ENCODE results near the gene SSR4. TPM values are rescaled to one million over a fixed set of nuclear protein-coding genes. Genes with fewer than 3 reads are reported as not detected.

The SSR4 gene
- total RNA-seq (2022; extraction: Qiagen RNA extraction): 383 to 440 TPM (median 400 TPM) in 5 replicates

DNA sequence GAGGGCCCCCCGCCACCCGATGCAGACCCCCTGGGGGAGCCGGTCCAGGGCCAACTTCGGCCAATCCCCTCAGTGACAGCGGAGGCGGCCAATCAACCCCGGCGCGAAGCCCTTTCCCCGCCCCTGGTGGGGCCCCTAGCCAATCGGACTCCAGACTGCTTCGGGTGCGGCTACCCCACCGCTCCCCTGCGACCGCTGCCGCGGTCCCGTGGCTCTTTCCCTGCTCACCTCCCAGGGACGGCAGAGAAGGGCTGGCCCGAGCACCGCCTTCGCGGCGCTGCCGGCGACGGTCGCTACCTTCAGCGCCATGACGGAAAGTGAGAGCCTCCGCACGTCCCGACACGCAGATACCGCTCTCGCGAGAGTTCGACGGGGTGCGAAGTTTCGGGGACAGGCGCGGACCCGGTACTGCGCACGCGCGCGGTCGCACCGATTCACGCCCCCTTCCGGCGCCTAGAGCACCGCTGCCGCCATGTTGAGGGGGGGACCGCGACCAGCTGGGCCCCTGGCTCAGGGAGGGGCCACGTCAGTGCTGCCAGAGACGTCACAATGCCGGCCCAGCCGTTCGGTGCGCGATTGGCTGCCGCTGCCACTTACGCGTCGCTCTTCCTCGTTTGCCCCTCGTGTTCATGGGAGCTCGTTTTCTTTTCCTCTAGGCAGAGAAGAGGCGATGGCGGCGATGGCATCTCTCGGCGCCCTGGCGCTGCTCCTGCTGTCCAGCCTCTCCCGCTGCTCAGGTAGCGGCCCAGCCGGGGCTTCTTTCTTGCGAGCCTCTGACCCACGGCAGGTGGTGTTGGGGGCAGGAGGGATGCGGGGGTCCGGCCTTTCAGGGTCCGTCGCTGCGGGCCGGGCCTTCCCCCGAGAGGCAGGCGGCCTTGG, at the start of gene SSR4, which contains the start of gene IDH3G:
TSS of gene SSR4 (plus strand) at position 651 of the 879 bp plus-strand sequence. CDS start at position 671, 20 bp downstream.
TSS of gene IDH3G (minus strand) at position 358 of the 879 bp plus-strand sequence. CDS start at position 309, 49 bp downstream.

DNA sequence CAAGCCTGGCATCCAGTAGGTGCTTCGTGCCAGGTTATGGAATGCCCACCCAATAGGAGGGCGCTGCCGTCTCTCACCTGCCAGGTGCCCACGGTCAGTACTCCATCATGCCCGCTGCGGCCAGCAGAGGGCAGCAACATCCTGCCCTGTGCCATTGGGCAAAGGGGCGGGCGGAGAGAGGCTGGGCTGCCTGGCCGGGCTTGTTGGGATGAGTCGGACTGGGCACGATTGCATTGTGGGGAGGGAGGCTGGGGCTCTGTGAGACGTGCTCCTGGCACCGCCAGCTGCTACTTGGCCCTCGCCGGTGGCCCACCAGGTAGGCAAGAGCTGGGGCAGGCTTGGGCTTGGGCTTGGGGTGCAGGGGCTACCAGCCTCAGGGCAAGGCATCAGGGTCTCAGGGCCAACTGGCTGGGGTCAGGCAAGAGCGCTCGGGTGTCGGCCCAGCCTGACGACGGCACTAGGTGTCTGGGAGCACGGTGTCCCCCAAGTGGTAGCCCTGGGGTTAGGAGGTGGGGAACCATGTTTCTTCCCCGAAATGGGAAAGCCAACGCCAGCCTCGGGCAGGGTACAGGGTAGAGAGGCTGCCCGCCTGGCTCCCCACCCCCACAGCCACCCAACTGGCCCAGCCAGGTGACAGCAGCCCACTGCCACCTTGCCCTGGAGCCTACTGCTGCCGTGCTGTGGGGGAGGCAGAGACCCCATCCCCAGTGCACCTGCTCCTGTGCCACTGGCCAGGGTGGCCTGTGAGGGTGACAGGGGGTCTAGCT, 30.3 kb upstream of the SSR4 start, which contains the start of gene PLXNB3:
TSS of gene PLXNB3 (plus strand) at position 261 of the 767 bp plus-strand sequence. CDS start 1,287 bp downstream, outside the sequence.

DNA sequence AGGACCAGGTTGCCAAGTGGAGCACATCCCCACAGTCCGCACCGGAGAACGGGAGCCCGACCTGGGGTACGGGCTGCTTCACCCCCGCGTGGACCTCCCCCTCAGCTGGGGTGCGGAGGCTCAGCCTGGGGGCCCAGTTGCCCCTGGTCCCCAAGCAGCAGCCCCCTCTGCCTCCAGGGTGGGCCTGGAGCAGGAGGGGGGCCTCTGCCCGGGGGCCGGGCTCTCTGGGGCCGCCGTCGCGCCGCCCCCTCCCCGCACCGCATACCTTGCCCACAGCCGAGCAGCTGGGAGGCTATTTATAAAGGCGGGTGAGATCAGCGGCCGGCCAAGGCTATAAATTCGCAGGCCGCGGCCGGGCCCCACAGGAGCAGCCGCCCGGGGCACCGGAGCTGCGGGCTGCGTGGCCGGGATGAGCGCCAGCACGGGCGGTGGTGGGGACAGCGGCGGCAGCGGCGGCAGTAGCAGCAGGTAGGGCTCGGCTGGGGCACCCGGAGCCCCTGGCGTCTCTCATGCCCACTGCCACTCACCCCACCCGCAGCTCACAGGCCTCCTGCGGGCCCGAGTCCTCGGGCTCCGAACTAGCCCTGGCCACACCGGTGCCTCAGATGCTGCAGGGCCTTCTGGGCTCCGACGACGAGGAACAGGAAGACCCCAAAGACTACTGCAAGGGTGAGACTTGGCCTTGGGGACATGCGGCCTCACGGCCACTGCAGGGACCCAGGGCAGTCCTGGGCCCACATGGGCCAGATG, 13.6 kb upstream of the SSR4 start, which contains the start of gene SRPK3:
TSS of gene SRPK3 (plus strand) at position 364 of the 750 bp plus-strand sequence. CDS start at position 410, 46 bp downstream.

DNA sequence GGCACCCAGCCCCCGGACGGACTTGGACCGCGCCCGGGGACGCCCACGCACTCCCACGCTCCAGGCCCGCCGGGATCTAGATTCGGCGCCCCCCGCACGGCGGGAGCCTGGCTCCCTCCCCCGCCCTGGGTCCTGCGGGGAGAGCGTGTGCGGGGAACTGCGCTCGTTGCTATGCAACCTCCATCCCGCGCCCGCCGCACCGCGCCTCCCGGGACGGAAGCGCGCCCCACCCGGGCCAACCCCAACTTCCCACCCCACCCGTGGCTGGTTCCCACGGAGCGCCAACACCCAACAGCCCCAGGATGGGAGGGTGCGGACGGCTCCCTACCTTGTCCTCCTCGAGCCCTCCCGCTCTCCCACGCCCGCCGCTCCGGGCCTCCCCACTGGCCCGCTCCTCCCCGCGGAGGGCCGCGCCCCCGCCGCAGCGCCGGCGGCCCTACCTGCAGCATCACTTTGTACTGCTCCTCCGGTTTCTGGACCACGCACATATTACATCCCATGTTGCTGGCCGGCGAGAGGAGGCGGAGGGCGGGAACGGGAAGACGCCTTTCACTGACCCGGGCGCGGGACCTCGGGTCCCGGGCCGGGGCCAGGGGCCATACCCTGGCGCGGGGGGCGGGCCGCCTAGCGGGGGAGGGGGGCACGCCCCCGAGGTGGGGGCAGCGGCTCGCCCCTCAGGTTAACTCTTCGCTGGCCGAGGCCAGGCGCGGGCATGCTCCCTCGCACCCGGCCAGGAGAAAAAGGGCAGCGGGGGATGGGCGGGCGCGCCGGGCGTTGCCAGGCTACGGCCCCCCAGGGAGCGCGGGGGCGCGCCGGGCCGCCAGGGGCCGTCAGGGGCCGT, 35.6 kb downstream of the SSR4 start, which contains the start of gene PDZD4:
TSS of gene PDZD4 (minus strand) at position 746 of the 841 bp plus-strand sequence. CDS start at position 500, 246 bp downstream.

Other genes starting within 250 kb of the SSR4 start
- 42.8 to 61.8 TPM (median 59.8 TPM) in 5 replicates for gene CCNQ, start 195.5 kb upstream of the SSR4 start, total RNA-seq (2022; extraction: Qiagen RNA extraction)
- gene DUSP9, start 147.5 kb upstream of the SSR4 start, total RNA-seq (2022; extraction: Qiagen RNA extraction): 0.89 to 1.9 TPM (median 1.4 TPM) in 5 replicates
- 0.12 to 0.60 TPM (median 0.23 TPM) in 4 of 5 replicates, not detected in the other for gene PNCK, start 120.9 kb upstream of the SSR4 start, total RNA-seq (2022; extraction: Qiagen RNA extraction)
- 9.7 to 13.5 TPM (median 12.0 TPM) in 5 replicates for gene SLC6A8, start 106.7 kb upstream of the SSR4 start, total RNA-seq (2022; extraction: Qiagen RNA extraction)
- 352 to 443 TPM (median 371 TPM) in 5 replicates for gene BCAP31, start 70.3 kb upstream of the SSR4 start, total RNA-seq (2022; extraction: Qiagen RNA extraction)
- 2.8 to 4.1 TPM (median 4.1 TPM) in 5 replicates for gene ABCD1, start 69.8 kb upstream of the SSR4 start, total RNA-seq (2022; extraction: Qiagen RNA extraction)
- 2.1 to 4.7 TPM (median 3.3 TPM) in 5 replicates for gene PLXNB3, start 30.4 kb upstream of the SSR4 start, total RNA-seq (2022; extraction: Qiagen RNA extraction)
- 0.36 to 0.48 TPM in 2 of 5 replicates, not detected in the others for gene SRPK3, start 13.6 kb upstream of the SSR4 start, total RNA-seq (2022; extraction: Qiagen RNA extraction)
- gene IDH3G, start 293 bp upstream of the SSR4 start, total RNA-seq (2022; extraction: Qiagen RNA extraction): 60.5 to 64.9 TPM (median 61.8 TPM) in 5 replicates
- gene PDZD4, start 35.9 kb downstream of the SSR4 start, total RNA-seq (2022; extraction: Qiagen RNA extraction): 2.9 to 4.3 TPM (median 3.7 TPM) in 5 replicates
- 16.6 to 21.9 TPM (median 18.2 TPM) in 5 replicates for gene L1CAM, start 91.5 kb downstream of the SSR4 start, total RNA-seq (2022; extraction: Qiagen RNA extraction)
- gene AVPR2, start 110.0 kb downstream of the SSR4 start, total RNA-seq (2022; extraction: Qiagen RNA extraction): 0.11 to 0.22 TPM in 2 of 5 replicates, not detected in the others
- 0.91 to 2.2 TPM (median 1.9 TPM) in 5 replicates for gene ARHGAP4, start 131.6 kb downstream of the SSR4 start, total RNA-seq (2022; extraction: Qiagen RNA extraction)
- 201 to 244 TPM (median 219 TPM) in 5 replicates for gene NAA10, start 140.4 kb downstream of the SSR4 start, total RNA-seq (2022; extraction: Qiagen RNA extraction)
- 0.19 TPM in 2 of 5 replicates, not detected in the others for gene RENBP, start 150.0 kb downstream of the SSR4 start, total RNA-seq (2022; extraction: Qiagen RNA extraction)
- gene HCFC1, start 177.2 kb downstream of the SSR4 start, total RNA-seq (2022; extraction: Qiagen RNA extraction): 31.5 to 41.8 TPM (median 37.1 TPM) in 5 replicates
- gene TMEM187, start 178.1 kb downstream of the SSR4 start, total RNA-seq (2022; extraction: Qiagen RNA extraction): 4.3 to 7.9 TPM (median 6.0 TPM) in 5 replicates
- gene IRAK1, start 225.2 kb downstream of the SSR4 start, total RNA-seq (2022; extraction: Qiagen RNA extraction): 191 to 225 TPM (median 216 TPM) in 5 replicates

All from A549 treated with Mapracorat at 1 μM for 4 hours (cell line).